GM21717 (cell line): ENCODE measurements around the gene USP4.
"Not testable (repeated sequence)": the region's sequence is repeated elsewhere in the genome, so short reads cannot be mapped to it uniquely, and the experiment has no call there.

Experiments used
- ATAC-seq: cut with Tn5 transposase; IDR thresholded peaks from one replicate; pipeline ENCODE4 v1.9.1; 2021; ENCODE audit warnings: mild to moderate bottlenecking, moderate library complexity; ENCODE audit not compliant: unreplicated experiment

USP4 gene

DNA sequence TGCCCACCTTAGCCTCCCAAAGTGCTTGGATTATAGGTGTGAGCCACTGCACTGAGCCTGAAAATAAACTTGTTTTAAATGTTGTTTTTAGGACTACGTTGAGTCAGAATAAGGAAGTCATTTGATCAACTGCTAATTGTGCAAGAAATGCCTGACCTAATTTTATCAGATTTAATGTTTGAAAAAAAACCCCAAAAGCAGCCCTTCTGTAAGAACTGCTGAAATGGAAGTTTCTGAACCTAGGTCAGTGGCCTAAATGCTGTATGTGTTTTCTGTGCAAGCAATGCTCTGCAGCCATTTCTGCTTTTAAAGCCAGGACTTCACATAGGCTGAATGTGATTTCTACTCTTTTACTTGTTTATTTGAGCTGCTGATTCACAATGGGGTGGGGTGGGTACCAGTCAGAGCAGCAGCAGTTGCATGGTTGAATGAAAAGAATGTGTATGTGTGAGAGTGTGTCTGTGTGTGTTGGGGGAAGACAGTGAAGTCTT, 11.7 kb upstream of the USP4 start:
- no peak for ATAC-seq

DNA sequence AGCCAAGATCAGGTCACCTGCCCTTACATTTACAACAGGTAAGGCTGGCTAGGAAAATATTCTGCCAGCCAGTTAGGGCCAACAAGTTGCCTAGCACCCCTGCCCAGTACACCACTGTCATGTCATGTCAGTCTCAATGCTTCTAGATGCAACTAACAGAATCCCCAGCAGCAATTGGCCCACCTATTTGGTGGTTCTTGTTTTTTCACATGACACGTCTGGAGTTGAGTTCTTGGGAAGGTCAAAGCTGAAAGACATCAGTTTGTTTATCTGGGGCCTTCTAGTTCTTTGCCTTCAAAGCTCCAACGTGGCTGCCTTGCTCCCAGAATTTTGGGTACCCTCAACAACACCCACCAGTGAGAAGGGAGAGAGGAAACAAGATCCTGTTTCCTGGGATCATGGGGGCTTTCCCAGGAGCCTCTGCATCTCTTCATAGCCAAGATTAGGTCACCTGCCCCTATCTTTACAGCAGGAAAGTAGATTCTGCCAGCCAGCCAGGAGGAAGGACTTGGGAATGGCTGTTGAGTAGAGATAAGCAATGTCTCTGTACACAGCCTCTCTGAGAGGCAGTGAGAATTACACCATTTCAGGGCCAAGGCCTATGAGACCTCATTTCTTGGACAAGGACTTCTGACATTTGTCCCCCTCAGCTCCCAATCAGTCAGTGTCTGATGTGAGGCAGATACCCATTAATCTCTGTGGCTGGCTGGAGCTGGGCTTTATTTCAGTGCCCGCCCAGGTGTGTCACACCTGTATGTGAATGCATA, 9.7 kb upstream of the USP4 start:
- ATAC-seq, result no peak

DNA sequence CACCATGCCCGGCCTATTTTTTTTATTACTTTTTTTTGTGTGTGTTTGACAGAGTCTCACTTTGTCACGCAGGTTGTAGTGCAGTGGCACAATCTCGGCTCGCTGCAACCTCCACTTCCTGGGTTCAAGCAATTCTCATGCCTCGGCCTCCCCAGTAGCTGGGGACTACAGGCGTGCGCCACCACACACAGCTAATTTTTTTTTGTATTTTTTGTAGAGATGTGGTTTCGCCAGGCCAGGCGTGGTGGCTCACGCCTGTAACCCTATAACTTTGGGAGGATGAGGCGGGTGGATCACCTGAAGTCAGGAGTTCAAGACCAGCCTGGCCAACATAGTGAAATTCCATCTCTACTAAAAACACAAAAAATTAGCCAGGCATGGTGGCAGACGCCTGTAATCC, 8.5 kb upstream of the USP4 start:
- not testable (repeated sequence) for ATAC-seq

DNA sequence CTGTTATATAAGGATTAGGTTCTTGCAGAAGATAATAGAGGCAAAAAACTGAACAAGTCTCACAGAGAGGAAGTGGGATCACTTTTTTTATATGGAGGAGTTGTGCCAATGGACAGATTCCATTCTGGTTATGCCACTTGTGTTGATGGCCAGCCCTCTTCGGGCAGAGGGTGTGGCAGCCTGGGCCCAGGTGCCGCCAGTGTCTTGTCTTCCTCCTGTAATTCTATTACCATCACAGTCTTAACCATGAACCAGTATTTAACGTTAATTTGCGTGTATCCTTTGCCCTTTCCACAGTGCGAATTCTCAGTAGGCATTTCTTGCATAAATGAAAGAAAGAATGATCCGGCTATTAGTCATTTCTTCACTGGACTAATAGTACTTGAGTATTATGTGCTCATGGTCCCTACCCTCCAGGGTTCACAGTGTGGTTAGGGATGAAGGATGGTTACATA, 7.0 kb upstream of the USP4 start:
- no peak for ATAC-seq

DNA sequence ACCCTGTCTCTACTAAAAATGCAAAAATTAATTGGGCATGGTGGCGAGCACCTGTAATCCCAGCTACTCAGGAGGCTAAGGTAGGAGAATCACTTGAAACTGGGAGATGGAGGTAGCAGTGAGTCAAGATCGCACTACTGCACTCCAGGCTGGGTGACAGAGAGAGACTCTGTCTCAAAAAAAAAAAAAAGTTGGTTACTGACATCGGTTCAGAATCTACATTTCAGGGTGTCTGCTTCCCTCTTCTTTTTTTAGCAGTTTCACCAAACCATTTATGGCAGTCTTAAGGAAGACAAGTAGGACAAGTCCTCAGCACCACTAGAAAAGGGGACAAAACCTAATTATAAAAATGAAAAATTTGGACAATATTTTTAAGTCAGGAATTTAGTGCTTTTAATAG, 3.3 kb upstream of the USP4 start:
- no peak for ATAC-seq

DNA sequence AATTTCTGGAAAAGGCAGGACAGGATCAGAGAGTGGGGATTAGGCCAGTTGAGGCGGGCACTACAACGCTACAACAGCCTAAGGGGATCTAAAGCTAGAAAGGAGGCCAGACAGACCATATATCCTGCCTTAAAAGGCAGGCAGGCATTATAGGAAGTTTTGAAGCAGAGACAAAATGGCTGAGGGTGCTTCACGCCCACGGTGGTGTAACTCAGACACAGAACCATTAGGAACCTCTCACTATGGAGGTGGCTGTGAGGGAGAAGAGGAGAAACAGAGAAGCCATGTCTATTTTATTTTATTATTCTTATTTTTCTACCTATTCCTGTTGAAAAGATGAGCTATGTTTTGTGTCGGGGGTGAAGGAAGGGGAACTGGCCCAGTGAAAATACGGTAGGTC, 2.1 kb upstream of the USP4 start:
- no peak for ATAC-seq

DNA sequence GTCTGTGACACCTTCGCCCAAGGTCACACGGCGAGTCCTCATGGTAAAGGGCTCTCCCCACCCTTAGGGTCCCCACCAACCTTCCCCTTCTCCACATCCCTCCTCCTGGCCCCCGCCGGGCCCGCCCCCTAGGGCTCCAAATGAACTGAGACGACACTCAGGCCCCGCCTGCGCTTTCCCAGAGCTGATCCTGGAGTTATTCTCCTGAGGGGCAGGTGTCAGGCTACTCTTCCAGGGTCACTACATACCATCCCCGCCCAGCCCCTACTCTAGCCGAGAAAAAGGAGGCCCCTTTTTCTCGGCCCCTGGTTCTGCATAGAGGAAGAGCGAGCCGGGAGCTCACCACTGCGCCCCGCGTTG, 292 bp downstream of the USP4 start:
- ATAC-seq, result no peak

DNA sequence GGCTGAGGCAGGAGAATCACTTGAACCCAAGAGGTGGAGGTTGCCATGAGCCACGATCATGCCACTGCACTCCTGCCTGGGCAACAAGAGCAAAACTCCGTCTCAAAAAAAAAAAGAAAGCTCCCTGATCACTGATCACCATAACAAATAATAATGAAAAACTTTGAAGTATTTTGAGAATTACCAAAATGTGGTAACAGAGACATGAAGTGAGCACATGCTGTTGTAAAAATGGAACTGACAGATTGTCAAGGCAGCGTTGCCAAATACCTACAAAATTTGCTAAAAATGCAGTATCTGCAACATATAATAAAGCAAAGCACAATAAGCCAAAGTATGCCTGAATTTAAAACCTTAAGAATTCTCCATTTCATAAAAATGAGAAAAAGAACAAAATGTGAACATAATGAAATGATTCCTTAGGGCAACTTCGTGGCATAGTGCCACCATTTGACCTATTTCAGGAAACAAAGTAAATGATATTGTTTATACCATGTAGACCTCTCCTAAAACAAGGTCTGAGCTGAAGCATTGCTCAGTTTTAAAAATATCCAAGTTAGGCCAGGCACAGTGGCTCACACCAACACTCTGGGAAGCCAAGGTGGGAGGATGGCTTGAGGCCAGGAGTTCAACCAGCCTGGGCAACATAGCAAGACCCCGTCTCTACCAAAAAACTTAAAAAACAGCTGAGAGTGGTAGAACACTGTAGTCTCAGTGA, 5.8 kb downstream of the USP4 start:
- ATAC-seq, result no peak

DNA sequence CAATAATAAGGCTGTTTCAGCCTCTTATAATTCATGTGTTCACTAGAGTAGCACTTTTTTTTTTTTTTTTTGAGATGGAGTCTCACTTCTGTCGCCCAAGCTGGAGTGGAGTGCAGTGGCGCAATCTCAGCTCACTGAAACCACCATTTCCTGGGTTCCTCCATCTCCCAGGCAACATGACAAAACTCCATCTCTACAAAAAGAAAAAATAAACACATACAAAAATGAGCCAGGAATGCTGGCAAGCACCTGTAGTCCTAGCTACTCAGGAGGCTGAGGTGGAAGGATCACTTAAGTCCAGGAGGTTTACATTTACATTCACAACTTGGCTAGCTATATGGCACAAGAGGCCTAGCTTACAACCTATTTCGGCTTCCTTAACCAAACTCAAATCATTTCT, 6.8 kb downstream of the USP4 start:
- no peak for ATAC-seq

DNA sequence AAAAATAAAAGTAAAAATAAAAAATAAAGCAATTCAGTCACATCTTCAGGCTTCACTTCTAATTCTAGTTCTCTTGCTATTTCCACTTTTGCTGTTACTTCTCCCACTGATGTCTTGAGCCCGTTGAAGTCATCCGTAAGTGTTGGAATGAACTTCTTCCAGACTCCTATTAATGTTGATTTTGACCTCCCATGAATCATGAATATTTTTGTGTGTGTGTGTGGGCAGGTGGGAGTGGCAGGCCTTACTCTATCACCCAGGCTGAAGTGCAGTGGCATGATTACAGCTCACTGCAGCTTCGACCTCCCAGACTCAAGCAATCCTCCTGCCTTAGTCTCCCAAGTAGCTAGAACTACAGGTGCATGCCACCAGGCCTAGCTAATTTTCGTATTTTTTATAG, 10.7 kb downstream of the USP4 start:
- no peak for ATAC-seq

DNA sequence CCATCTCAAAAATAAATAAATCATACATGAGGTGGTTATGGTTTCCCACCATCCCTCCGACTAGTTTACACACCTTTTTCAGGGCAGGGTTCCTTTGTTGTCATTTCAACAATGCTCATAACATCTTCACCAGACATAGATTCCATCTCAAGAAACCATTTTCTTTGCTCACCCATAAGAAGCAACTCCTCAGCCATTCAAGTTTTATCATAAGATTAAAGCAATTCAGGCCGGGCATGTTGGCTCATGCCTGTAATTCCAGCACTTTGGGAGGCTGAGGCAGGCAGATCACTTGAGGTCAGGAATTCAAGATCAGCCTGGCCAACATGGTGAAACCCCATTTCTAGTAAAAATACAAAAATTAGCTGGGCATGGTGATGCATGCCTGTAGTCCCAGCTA, 11.5 kb downstream of the USP4 start:
- ATAC-seq, result not testable (repeated sequence)

DNA sequence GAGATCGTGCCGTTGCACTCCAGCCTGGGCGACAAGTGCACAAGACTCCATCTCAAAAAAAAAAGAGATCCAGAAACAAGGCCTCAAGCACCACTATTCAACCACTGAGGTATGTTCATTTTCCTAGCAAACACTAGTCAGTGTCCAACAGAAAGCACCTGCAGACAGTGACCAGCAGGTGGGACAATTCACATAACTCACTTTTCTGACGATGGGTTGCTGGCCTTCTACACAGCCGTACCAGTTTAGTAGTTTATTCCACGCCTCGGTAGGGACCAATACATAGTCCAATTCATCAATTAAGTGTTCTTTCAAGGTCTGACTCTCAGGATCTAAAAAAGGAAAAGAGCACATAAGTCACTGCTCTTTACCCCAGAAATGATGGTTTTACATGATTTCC, 12.4 kb downstream of the USP4 start:
- no peak for ATAC-seq

DNA sequence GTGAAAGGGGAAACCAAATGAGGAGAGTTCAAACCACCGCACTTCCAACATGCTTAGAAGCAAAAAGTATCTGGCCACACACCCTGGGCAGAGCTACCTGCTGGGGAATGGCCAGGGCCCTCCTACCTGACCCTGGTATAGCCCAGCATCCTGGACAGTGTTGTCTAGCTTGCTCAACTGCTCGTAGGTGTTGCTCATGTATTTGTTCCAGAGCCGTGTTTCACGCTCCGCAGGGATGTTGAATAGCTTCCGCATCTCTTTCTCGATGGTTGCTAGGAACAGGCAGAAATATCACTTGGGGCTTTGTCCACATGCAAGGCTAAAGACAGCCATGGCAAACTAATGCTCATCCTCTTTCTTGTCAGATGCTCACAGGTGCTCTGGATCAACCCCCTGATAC, 15.1 kb downstream of the USP4 start:
- ATAC-seq, result no peak

DNA sequence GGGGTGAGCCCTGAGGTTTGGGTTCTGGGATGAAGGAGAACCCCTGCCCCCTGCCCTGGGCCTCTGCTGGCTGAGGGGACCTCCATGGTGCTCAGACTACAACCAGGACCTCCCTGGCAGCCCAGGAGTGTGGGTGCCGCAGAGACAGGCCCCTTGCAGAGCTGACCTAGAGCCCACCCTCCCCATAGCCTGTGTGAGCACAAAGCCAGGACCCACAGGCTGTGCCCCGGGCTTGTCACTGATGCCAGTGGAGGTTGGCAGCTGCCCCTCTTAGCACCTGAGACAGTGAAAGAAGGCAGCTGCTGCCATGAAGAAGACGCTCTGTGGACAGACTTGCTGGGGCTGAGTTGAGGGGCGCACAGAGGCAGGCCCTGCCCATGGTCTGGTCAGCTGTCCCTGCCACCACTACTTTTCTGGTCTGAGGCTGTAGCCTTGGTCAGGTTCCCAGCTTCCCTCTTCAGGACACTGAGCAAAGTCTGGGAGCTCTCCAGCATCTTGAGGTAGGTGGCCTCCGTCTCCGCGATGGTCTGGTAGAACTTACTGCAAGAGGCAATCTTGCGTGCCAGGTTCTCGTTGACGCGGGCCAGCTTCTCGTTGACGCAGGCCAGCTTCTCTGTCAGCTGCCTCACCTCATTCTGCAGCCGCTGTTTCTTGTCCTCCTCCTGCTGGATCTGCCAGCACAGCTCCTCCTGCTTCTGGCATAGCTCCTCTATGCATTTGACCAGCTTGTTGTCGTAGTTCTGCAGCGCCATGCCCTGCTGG, 23.0 kb downstream of the USP4 start:
- no peak for ATAC-seq

DNA sequence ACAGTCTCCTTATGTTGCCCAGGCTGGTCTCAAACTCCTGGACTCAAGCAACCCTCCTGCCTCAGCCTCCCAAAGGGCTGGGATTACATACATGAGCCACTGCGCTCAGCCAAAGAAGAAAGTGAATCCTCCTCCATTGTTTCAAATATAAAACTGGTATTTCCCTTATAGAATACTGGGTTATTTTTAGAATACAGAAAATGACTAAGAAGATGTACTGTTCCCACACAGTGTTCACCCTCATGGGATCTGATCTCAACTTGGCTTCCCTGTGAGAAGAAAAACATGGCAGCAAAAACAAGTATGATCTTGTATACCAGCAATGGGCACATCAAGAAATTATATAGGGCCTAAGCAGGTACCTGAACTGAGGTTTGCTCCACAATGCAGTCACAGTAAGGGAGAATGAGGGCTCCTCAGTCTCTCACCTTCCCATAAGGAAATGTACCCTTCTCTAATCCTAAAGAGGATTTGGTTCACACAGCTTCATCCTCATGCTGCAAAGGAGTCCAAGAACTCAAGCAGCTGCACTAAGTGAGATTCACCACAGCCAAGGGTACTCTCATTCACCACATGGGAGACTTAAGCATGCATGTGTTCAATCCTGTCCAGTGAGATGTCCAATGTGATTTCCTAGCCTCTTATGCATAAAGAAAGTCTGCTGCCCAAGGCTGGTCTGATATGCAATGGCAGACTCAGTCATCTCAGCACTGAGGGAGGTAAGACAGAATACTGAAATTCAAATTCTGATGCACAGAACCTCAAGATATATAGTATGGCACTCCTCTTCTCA, 25.8 kb downstream of the USP4 start:
- no peak for ATAC-seq

DNA sequence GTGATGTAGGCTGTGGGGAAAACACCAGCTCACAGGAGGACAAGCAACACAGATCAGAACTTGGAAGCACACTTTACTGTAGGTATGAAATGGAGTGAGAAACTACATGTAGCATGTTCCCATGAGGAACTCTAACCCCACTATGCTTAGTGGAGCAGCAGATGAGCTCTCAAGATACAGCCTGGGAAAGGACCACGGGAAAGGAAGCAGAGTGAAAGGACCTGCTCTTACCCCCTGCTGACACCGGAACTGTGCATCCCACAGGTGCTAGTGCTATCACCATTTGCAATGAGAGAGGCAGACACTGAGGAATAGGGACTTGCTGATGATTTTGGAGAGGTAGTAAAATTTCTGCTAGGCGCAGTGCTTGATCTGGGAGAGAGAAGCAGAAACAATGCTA, 28.6 kb downstream of the USP4 start:
- no peak for ATAC-seq

DNA sequence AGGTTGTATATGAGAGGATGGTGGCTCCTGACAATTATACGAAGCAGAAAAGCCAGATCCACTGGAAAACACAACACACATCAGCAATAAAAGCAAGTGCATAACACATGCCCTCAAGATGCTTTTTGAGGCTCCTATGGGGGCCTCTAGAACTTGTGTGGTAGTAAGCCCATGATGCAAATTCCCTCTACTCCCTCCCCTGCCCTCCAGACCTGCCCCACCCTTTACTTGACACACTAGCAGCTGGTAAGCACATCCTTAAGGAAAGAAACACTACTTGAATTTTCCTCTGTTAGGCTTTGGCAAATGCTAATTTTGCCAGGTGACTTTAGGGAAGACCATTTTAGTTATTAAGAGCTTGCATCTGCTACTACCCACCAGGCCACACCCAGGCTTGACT, 29.2 kb downstream of the USP4 start:
- no peak for ATAC-seq

DNA sequence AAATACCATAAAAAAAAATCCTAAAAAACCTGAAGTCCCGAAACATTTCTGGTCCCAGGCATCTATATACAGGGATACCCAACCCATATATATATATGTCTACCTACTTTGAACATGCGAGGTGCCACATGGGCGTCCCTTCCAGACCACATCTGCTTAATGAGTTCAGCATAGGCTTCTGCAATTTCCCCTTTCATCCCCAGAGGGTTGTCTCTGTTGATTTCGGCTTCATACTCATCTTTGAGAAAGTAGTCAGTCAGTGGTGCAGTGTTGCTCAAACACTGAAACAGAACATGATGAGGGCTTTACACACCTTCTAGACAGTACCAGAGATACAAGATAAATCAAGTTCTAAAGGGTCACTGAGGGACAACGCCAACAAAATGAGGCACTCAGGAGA, 34.2 kb downstream of the USP4 start:
- ATAC-seq, result no peak

DNA sequence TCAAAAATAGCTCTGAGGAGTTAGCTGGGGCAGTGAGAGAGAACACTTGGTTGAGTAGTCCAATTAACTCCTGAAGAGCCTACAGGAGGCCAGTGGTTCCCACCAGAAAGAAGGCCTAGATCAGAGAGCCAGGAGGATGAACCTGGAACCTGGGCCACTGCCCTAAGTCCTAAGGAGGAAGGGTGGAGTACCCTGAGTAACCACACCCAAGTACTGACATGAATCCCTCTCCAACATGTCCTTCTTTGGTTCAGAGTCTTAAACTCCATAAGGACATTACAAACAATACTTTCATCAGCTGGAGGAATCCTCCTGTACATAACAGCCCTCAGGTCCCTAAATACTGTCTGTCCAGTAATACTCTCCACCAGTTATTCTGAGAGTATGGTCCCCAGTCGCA, 37.2 kb downstream of the USP4 start:
- ATAC-seq, result no peak

DNA sequence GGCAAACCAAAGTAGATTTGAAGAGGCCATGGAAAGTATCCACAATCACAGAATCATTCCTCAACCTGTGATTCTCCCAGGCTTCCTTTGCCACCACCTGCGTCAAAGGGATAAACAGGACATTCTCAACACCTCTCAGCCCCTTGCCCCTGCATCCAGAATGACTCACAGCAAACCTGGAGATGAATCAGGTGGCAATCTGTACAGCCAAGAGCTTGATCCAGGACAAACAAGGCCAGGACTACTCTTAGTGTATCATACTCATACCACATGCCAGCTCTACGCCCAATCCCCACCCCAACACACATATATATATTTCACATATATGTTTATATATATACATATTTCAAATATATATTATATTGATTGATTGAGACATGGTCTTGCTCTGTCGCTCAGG, 39.3 kb downstream of the USP4 start:
- ATAC-seq, result no peak

DNA sequence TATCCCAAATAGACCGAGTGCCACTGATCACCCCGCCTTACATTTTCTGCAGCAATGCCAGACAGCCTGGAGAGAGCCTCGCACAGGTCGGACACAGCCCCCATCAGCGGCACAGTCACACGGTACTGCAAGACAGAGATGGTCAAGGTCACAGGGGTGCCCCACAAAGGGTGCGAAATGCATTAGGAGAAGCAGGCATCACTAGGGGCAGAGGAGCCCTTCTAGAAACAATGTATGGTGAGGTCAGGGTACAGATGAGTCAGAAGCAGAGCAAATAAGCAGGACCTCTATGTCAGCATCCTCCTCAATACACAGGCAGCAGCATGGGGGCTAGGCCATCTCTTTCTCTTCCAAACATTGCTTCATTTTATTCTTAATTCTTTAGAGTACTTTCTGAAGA, 41.3 kb downstream of the USP4 start:
- no peak for ATAC-seq
